OCI-LY1 (cell line): ENCODE measurements around the gene POU5F2.

Source experiments
- CTCF ChIP-seq: fragments of 200-600 bp; sonication (generic), shearing (Covaris generic); IDR thresholded peaks from 2 replicates; pipeline ENCODE4 v1.5.1; 2017; ENCODE audit warnings: mild to moderate bottlenecking, antibody characterized with exemption, low read length, moderate library complexity, mixed read lengths
- EZH2 ChIP-seq: fragments of 200-600 bp; sonication (generic), shearing (Covaris generic); IDR thresholded peaks from 2 replicates; pipeline ENCODE4 v1.8.0; 2017; ENCODE audit warnings: borderline replicate concordance, mixed run types, mild to moderate bottlenecking, antibody characterized with exemption, low read length, moderate library complexity, mixed read lengths

GRCh38 chr5:93705896-93706295 lies 35.5 kb downstream of the POU5F2 start:
- TF ChIP-seq CTCF: no peak
- TF ChIP-seq EZH2: no peak
